HG03460 (cell line): ENCODE data around the gene RAP1GAP2.
"Not testable (repeated sequence)": the region's sequence is repeated elsewhere in the genome, so short reads cannot be mapped to it uniquely, and the experiment has no call there.

Experiments
- ATAC-seq: cut with Tn5 transposase; IDR thresholded peaks from one replicate; pipeline ENCODE4 v1.9.1; 2021; ENCODE audit not compliant: unreplicated experiment

RAP1GAP2 gene

GRCh38 chr17:3015890-3016289 is 219.7 kb downstream of the RAP1GAP2 start:
- no peak for ATAC-seq

GRCh38 chr17:3017936-3018335 is 221.7 kb downstream of the RAP1GAP2 start:
- ATAC-seq = no peak

- ATAC-seq = no peak
Observed at GRCh38 chr17:3019761-3020160, 223.5 kb downstream of the RAP1GAP2 start.

- no peak for ATAC-seq
Observed at GRCh38 chr17:3020381-3020780, 224.1 kb downstream of the RAP1GAP2 start.

- no peak for ATAC-seq
Observed at GRCh38 chr17:3022197-3022596, 226.0 kb downstream of the RAP1GAP2 start.

GRCh38 chr17:3024346-3024745 is 228.1 kb downstream of the RAP1GAP2 start:
- no peak for ATAC-seq

GRCh38 chr17:3025421-3026124 is 229.3 kb downstream of the RAP1GAP2 start:
- ATAC-seq = no peak

- ATAC-seq = no peak
Observed at GRCh38 chr17:3026125-3026855, 230.1 kb downstream of the RAP1GAP2 start.

GRCh38 chr17:3026856-3027751 is 230.9 kb downstream of the RAP1GAP2 start:
- no peak for ATAC-seq

GRCh38 chr17:3027786-3028532 is 231.7 kb downstream of the RAP1GAP2 start:
- no peak for ATAC-seq

- ATAC-seq = no peak
Observed at GRCh38 chr17:3029213-3029913, 233.1 kb downstream of the RAP1GAP2 start.

GRCh38 chr17:3030096-3030495 is 233.9 kb downstream of the RAP1GAP2 start:
- no peak for ATAC-seq

- ATAC-seq = not testable (repeated sequence)
Observed at GRCh38 chr17:3030852-3031470, 234.7 kb downstream of the RAP1GAP2 start.

GRCh38 chr17:3032258-3033247 is 236.3 kb downstream of the RAP1GAP2 start:
- ATAC-seq = no peak

- no peak for ATAC-seq
Observed at GRCh38 chr17:3033248-3033640, 237.0 kb downstream of the RAP1GAP2 start.

- no peak for ATAC-seq
Observed at GRCh38 chr17:3033741-3034577, 237.7 kb downstream of the RAP1GAP2 start.

- no peak for ATAC-seq
Observed at GRCh38 chr17:3034578-3034920, 238.3 kb downstream of the RAP1GAP2 start.
